IPS-18a (cell line): ENCODE results near the gene PCDH17.

Experiments
- H3K27ac ChIP-seq: one replicate; pipeline ENCODE4 v1.5.1; 2013; ENCODE audit warnings: low read length
- H3K27me3 ChIP-seq: one replicate; pipeline ENCODE4 v1.6.1; 2013; ENCODE audit warnings: mild to moderate bottlenecking, low read length; ENCODE audit not compliant: control insufficient read depth, insufficient read depth
- H3K36me3 ChIP-seq: one replicate; pipeline ENCODE4 v1.6.1; 2013; ENCODE audit warnings: low read depth, low read length; ENCODE audit not compliant: control insufficient read depth
- H3K4me1 ChIP-seq: one replicate; pipeline ENCODE4 v1.6.1; 2013; ENCODE audit warnings: low read depth, low read length; ENCODE audit not compliant: control insufficient read depth
- H3K4me3 ChIP-seq: one replicate; pipeline ENCODE4 v1.5.1; 2013; ENCODE audit warnings: low read length
- H3K9ac ChIP-seq: one replicate; pipeline ENCODE4 v1.6.1; 2013; ENCODE audit warnings: mild to moderate bottlenecking, low read length, moderate library complexity
- H3K9me3 ChIP-seq: one replicate; pipeline ENCODE4 v1.6.1; 2013; ENCODE audit warnings: low read depth, low read length; ENCODE audit not compliant: control insufficient read depth

The PCDH17 gene

GRCh38 chr13:57629391-57629804 lies 2.1 kb upstream of the PCDH17 start:
- no peak overlapping the region for H3K27ac ChIP-seq
- H3K4me1 ChIP-seq, result peaks cover 13% of the 10 kb centered on the region
- H3K9ac ChIP-seq, result no peak overlapping the region
- H3K27me3 ChIP-seq, result peaks cover 68% of the 10 kb centered on the region
- H3K4me3 ChIP-seq, result peak overlapping the region; percentile 70
- H3K9me3 ChIP-seq, result no peaks in the 10 kb centered on the region
- H3K36me3 ChIP-seq, result no peaks in the 10 kb centered on the region

DNA sequence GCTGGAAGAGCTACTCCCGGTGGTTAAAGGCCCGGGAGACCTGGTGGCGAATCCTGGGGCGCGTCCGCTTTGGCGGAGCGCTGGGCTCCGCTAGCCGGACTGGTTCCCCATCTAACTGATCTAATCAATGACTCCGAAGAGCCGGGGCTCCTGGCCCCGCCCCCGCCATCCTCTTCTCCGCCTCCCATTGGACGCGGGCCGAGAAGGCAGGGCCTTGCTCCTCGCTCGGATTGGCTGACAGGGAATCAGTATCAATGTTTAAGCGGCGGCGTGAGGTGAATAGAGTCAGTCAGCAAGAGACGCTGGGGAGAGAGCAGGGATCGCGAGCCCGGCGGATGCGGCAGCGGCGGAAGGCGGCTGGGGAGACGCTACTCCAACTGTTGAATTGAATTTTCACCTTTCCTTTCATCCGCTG lies 1.7 kb upstream of the PCDH17 start:
- Histone ChIP-seq H3K9ac (no peak overlapping the region), H3K4me1 (peaks cover 12% of the 10 kb centered on the region), H3K27me3 (peaks cover 72% of the 10 kb centered on the region), H3K4me3 (peak overlapping the region; percentile 70), H3K36me3 (no peaks in the 10 kb centered on the region), H3K9me3 (no peaks in the 10 kb centered on the region), H3K27ac (no peak overlapping the region)

GRCh38 chr13:57630661-57631595 lies 616 bp upstream of the PCDH17 start:
- Histone ChIP-seq H3K9ac (peak overlapping the region; percentile 35), H3K4me1 (peaks cover 15% of the 10 kb centered on the region), H3K4me3 (peak overlapping the region; percentile 70), H3K36me3 (no peaks in the 10 kb centered on the region), H3K27me3 (peaks cover 83% of the 10 kb centered on the region), H3K27ac (no peak overlapping the region), H3K9me3 (no peaks in the 10 kb centered on the region)

DNA sequence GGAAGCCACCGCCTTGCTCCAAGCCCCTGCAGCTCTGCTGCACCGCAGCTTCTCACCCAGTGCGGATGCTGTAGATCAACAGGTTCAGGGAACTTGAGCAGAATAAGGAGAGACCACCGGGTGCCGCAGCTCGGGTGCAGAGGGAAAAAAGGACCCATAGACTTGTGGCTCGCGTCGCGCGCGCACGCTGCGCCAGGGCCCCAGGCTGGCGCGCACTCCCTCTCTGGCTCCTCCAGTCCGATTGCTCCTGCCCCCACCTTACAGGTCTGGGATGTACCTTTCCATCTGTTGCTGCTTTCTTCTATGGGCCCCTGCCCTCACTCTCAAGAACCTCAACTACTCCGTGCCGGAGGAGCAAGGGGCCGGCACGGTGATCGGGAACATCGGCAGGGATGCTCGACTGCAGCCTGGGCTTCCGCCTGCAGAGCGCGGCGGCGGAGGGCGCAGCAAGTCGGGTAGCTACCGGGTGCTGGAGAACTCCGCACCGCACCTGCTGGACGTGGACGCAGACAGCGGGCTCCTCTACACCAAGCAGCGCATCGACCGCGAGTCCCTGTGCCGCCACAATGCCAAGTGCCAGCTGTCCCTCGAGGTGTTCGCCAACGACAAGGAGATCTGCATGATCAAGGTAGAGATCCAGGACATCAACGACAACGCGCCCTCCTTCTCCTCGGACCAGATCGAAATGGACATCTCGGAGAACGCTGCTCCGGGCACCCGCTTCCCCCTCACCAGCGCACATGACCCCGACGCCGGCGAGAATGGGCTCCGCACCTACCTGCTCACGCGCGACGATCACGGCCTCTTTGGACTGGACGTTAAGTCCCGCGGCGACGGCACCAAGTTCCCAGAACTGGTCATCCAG lies 964 bp downstream of the PCDH17 start:
- Histone ChIP-seq H3K9me3 (no peaks in the 10 kb centered on the region), H3K4me1 (peaks cover 15% of the 10 kb centered on the region), H3K9ac (peak overlapping the region; percentile 35), H3K27ac (no peak overlapping the region), H3K36me3 (no peaks in the 10 kb centered on the region), H3K27me3 (peaks cover 99% of the 10 kb centered on the region), H3K4me3 (peak overlapping the region; percentile 70)

DNA sequence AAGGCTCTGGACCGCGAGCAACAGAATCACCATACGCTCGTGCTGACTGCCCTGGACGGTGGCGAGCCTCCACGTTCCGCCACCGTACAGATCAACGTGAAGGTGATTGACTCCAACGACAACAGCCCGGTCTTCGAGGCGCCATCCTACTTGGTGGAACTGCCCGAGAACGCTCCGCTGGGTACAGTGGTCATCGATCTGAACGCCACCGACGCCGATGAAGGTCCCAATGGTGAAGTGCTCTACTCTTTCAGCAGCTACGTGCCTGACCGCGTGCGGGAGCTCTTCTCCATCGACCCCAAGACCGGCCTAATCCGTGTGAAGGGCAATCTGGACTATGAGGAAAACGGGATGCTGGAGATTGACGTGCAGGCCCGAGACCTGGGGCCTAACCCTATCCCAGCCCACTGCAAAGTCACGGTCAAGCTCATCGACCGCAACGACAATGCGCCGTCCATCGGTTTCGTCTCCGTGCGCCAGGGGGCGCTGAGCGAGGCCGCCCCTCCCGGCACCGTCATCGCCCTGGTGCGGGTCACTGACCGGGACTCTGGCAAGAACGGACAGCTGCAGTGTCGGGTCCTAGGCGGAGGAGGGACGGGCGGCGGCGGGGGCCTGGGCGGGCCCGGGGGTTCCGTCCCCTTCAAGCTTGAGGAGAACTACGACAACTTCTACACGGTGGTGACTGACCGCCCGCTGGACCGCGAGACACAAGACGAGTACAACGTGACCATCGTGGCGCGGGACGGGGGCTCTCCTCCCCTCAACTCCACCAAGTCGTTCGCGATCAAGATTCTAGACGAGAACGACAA lies 1.8 kb downstream of the PCDH17 start:
- H3K27me3 ChIP-seq, result peaks cover 92% of the 10 kb centered on the region
- H3K4me3 ChIP-seq, result peak overlapping the region; percentile 70
- no peak overlapping the region for H3K9ac ChIP-seq
- H3K4me1 ChIP-seq, result peaks cover 15% of the 10 kb centered on the region
- no peaks in the 10 kb centered on the region for H3K9me3 ChIP-seq
- no peak overlapping the region for H3K27ac ChIP-seq
- no peaks in the 10 kb centered on the region for H3K36me3 ChIP-seq

- H3K9ac ChIP-seq, result no peak overlapping the region
- H3K36me3 ChIP-seq, result no peaks in the 10 kb centered on the region
- H3K9me3 ChIP-seq, result no peaks in the 10 kb centered on the region
- peak overlapping the region; percentile 70 for H3K4me3 ChIP-seq
- peaks cover 84% of the 10 kb centered on the region for H3K27me3 ChIP-seq
- peaks cover 15% of the 10 kb centered on the region for H3K4me1 ChIP-seq
- no peak overlapping the region for H3K27ac ChIP-seq
Observed at GRCh38 chr13:57633950-57634838, 2.6 kb downstream of the PCDH17 start.

GRCh38 chr13:57634839-57635165 lies 3.3 kb downstream of the PCDH17 start:
- Histone ChIP-seq H3K27me3 (peaks cover 78% of the 10 kb centered on the region), H3K36me3 (no peaks in the 10 kb centered on the region), H3K4me3 (peak overlapping the region; percentile 70), H3K4me1 (peaks cover 15% of the 10 kb centered on the region), H3K9ac (no peak overlapping the region), H3K9me3 (no peaks in the 10 kb centered on the region), H3K27ac (no peak overlapping the region)

GRCh38 chr13:57635541-57636085 lies 4.1 kb downstream of the PCDH17 start:
- H3K9ac ChIP-seq, result no peak overlapping the region
- H3K36me3 ChIP-seq, result no peaks in the 10 kb centered on the region
- no peaks in the 10 kb centered on the region for H3K9me3 ChIP-seq
- peaks cover 70% of the 10 kb centered on the region for H3K27me3 ChIP-seq
- no peak overlapping the region for H3K27ac ChIP-seq
- H3K4me3 ChIP-seq, result no peak overlapping the region
- H3K4me1 ChIP-seq, result peaks cover 10% of the 10 kb centered on the region

DNA sequence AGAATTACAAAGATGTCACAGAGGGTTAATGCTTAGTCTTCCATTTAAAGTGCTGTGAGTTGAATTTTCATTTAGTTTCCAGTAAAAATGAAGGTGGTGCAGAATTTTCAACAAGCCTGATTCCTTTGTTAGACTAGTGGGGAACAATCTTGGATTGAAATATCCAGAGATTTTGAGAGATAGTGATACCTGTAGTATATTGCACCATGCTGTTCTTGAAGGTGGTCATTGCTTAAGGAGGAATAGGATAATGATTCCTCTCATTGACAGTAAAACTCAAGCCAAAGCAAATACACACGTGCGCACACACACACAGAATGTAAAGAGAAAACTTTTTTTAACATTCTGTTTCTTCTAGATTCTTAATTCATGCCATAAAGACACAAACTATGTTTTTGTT lies 5.3 kb downstream of the PCDH17 start:
- Histone ChIP-seq H3K27me3 (peaks cover 58% of the 10 kb centered on the region), H3K4me3 (no peak overlapping the region), H3K9me3 (no peaks in the 10 kb centered on the region), H3K27ac (no peak overlapping the region), H3K4me1 (peaks cover 10% of the 10 kb centered on the region), H3K36me3 (no peaks in the 10 kb centered on the region), H3K9ac (no peak overlapping the region)

- Histone ChIP-seq H3K27ac (no peak overlapping the region), H3K27me3 (peaks cover 51% of the 10 kb centered on the region), H3K9me3 (no peaks in the 10 kb centered on the region)
Observed at GRCh38 chr13:57637515-57637914, 6.0 kb downstream of the PCDH17 start.

More at GRCh38 chr13:57637515-57637914, 6.0 kb downstream of the PCDH17 start:
- H3K4me3 ChIP-seq, result no peak overlapping the region
- no peak overlapping the region for H3K9ac ChIP-seq
- H3K36me3 ChIP-seq, result no peaks in the 10 kb centered on the region
- H3K4me1 ChIP-seq, result peaks cover 10% of the 10 kb centered on the region
